Embryonic facial prominence (tissue), 1 donor: ENCODE data around the gene FRRS1L.

Experiments used
- DNase-seq: peaks from one replicate; pipeline ENCODE4 v3.0.0-alpha.2; 2016; ENCODE audit errors: extremely low spot score

Gene FRRS1L

GRCh38 chr9:109107402-109108240 is 59.4 kb downstream of the FRRS1L start:
- no peak for DNase-seq

- no peak for DNase-seq
Measured at GRCh38 chr9:109101810-109102209, 65.2 kb downstream of the FRRS1L start.

- DNase-seq, result no peak
Measured at GRCh38 chr9:109101202-109101595, 65.8 kb downstream of the FRRS1L start.

- no peak for DNase-seq
Measured at GRCh38 chr9:109100543-109101201, 66.4 kb downstream of the FRRS1L start.

- DNase-seq, result no peak
Measured at GRCh38 chr9:109098960-109099308, 68.1 kb downstream of the FRRS1L start.

- no peak for DNase-seq
Measured at GRCh38 chr9:109098171-109098959, 68.7 kb downstream of the FRRS1L start.

- DNase-seq, result no peak
Measured at GRCh38 chr9:109097146-109097545, 69.9 kb downstream of the FRRS1L start.

GRCh38 chr9:109095321-109095720 is 71.7 kb downstream of the FRRS1L start:
- DNase-seq, result no peak

GRCh38 chr9:109094268-109094667 is 72.8 kb downstream of the FRRS1L start:
- DNase-seq, result no peak

GRCh38 chr9:109092587-109092986 is 74.5 kb downstream of the FRRS1L start:
- DNase-seq, result no peak

GRCh38 chr9:109092051-109092580 is 74.9 kb downstream of the FRRS1L start:
- no peak for DNase-seq

- no peak for DNase-seq
Measured at GRCh38 chr9:109088221-109088620, 78.8 kb downstream of the FRRS1L start.

- DNase-seq, result no peak
Measured at GRCh38 chr9:109087795-109088194, 79.3 kb downstream of the FRRS1L start.

GRCh38 chr9:109086221-109086620 is 80.8 kb downstream of the FRRS1L start:
- no peak for DNase-seq

GRCh38 chr9:109085510-109085909 is 81.5 kb downstream of the FRRS1L start:
- no peak for DNase-seq

- DNase-seq, result no peak
Measured at GRCh38 chr9:109083813-109084405, 83.1 kb downstream of the FRRS1L start.

GRCh38 chr9:109083141-109083540 is 83.9 kb downstream of the FRRS1L start:
- no peak for DNase-seq

- no peak for DNase-seq
Measured at GRCh38 chr9:109082091-109082620, 84.9 kb downstream of the FRRS1L start.
